ENCODE results near the gene AZU1.

GRCh38 chr19:799076-799881 lies 28.4 kb upstream of the AZU1 start:
- no peak for TF ChIP-seq POLR2A (IDR thresholded peaks at IDR 0.05)
- no peak for TF ChIP-seq CTCF (IDR thresholded peaks at IDR 0.05)
- no peak for TF ChIP-seq EP300 (IDR thresholded peaks at IDR 0.05)
- TF ChIP-seq POLR2AphosphoS5 (IDR thresholded peaks at IDR 0.05), result no peak

All from sigmoid colon (tissue), 4 donors.